GM21360 (cell line): ENCODE results near the gene COL8A1.

ENCODE experiments used
- ATAC-seq: cut with Tn5 transposase; IDR thresholded peaks from one replicate; pipeline ENCODE4 v1.9.1; 2021; ENCODE audit warnings: mild to moderate bottlenecking, moderate library complexity; ENCODE audit not compliant: unreplicated experiment

The COL8A1 gene

GRCh38 chr3:99668044-99668443, 29.6 kb downstream of the COL8A1 start:
- no peak for ATAC-seq

GRCh38 chr3:99669879-99670555, 31.6 kb downstream of the COL8A1 start:
- no peak for ATAC-seq

- ATAC-seq, result no peak
These were observed 32.2 kb downstream of the COL8A1 start for GRCh38 chr3:99670556-99670950.

GRCh38 chr3:99674086-99674789, 35.8 kb downstream of the COL8A1 start:
- ATAC-seq, result no peak

- ATAC-seq, result no peak
These were observed 39.6 kb downstream of the COL8A1 start for GRCh38 chr3:99678023-99678422.

GRCh38 chr3:99678896-99679295, 40.5 kb downstream of the COL8A1 start:
- no peak for ATAC-seq

- ATAC-seq, result peak; percentile 62
These were observed 43.1 kb downstream of the COL8A1 start for GRCh38 chr3:99681512-99681911.

GRCh38 chr3:99681976-99682375, 43.6 kb downstream of the COL8A1 start:
- ATAC-seq, result no peak

GRCh38 chr3:99683465-99683864, 45.1 kb downstream of the COL8A1 start:
- no peak for ATAC-seq

- no peak for ATAC-seq
These were observed 45.5 kb downstream of the COL8A1 start for GRCh38 chr3:99683876-99684275.

GRCh38 chr3:99684644-99685043, 46.2 kb downstream of the COL8A1 start:
- ATAC-seq, result no peak

GRCh38 chr3:99686469-99686868, 48.1 kb downstream of the COL8A1 start:
- no peak for ATAC-seq

- ATAC-seq, result no peak
These were observed 48.7 kb downstream of the COL8A1 start for GRCh38 chr3:99686955-99687612.

- no peak for ATAC-seq
These were observed 52.5 kb downstream of the COL8A1 start for GRCh38 chr3:99690761-99691369.

- ATAC-seq, result no peak
These were observed 55.2 kb downstream of the COL8A1 start for GRCh38 chr3:99693636-99694035.

- no peak for ATAC-seq
These were observed 58.1 kb downstream of the COL8A1 start for GRCh38 chr3:99696497-99696896.

GRCh38 chr3:99697250-99697649, 58.9 kb downstream of the COL8A1 start:
- no peak for ATAC-seq

GRCh38 chr3:99698932-99699331, 60.5 kb downstream of the COL8A1 start:
- no peak for ATAC-seq

GRCh38 chr3:99699841-99700240, 61.4 kb downstream of the COL8A1 start:
- ATAC-seq, result no peak

GRCh38 chr3:99700631-99701268, 62.4 kb downstream of the COL8A1 start:
- no peak for ATAC-seq
